ENCODE data around the gene LRMDA.

DNA sequence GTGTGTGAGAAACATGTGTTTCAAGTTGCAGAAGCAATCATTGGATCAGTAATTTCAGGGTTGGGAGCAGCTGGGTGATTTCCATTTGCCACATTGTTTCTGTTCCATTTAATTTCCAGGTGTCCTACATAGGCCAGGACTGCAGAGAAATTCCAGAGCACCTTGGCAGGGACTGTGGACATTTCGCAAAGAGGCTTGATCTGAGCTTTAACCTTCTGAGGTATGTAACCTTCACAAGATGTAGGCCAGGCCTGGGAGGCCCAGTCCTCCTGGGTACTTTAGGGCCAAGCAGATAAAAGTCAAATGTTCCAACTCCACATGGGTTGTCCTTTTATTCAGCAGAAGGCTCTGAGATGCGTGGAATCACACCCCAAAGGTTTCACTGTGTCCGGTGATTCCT, 6.9 kb downstream of the LRMDA start:
- TF ChIP-seq, protein P1, sequence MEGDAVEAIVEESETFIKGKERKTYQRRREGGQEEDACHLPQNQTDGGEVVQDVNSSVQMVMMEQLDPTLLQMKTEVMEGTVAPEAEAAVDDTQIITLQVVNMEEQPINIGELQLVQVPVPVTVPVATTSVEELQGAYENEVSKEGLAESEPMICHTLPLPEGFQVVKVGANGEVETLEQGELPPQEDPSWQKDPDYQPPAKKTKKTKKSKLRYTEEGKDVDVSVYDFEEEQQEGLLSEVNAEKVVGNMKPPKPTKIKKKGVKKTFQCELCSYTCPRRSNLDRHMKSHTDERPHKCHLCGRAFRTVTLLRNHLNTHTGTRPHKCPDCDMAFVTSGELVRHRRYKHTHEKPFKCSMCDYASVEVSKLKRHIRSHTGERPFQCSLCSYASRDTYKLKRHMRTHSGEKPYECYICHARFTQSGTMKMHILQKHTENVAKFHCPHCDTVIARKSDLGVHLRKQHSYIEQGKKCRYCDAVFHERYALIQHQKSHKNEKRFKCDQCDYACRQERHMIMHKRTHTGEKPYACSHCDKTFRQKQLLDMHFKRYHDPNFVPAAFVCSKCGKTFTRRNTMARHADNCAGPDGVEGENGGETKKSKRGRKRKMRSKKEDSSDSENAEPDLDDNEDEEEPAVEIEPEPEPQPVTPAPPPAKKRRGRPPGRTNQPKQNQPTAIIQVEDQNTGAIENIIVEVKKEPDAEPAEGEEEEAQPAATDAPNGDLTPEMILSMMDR (IDR thresholded peaks at IDR 0.05), result no peak
- no peak for TF ChIP-seq EP300 (IDR thresholded peaks at IDR 0.05)

All from tibial nerve (tissue), 4 donors.